Inflammatory macrophage treated with lipopolysaccharide for 1 hour (primary cell): ENCODE measurements around the gene KIFBP.
A peak's percentile ranks its signal among the peaks of the same experiment; 100 is the strongest.
"Not testable (repeated sequence)": the region's sequence is repeated elsewhere in the genome, so short reads cannot be mapped to it uniquely, and the experiment has no call there.

Experiments
- DNase-seq, 2 donors: peaks; one replicate each; pipeline ENCODE4 v3.0.0-alpha.2; 2020 to 2022

The KIFBP gene

GRCh38 chr10:68988530-68989316, at the start of gene KIFBP:
Gene KIFBP, plus strand, starts transcription at chr10:68988803. Its CDS starts 30 bp downstream, at chr10:68988833.
- DNase-seq: peak; percentile 95 to 96

- no peak for DNase-seq
Observed at GRCh38 chr10:68938884-68939283, 49.7 kb upstream of the KIFBP start.

GRCh38 chr10:68940917-68941316, 47.7 kb upstream of the KIFBP start:
- DNase-seq: not testable (repeated sequence)

GRCh38 chr10:68950598-68950997, 38.0 kb upstream of the KIFBP start:
- DNase-seq: no peak

GRCh38 chr10:68954904-68955303, 33.7 kb upstream of the KIFBP start:
- no peak for DNase-seq

- DNase-seq: no peak
Observed at GRCh38 chr10:68955355-68955831, 33.2 kb upstream of the KIFBP start.

GRCh38 chr10:68955832-68956532, 32.6 kb upstream of the KIFBP start, which contains the start of gene DDX21:
Gene DDX21, plus strand, starts transcription at chr10:68956170. Its CDS starts 56 bp downstream, at chr10:68956226.
- peak; percentile 89 to 93 for DNase-seq

GRCh38 chr10:68957284-68957615, 31.4 kb upstream of the KIFBP start:
- DNase-seq: no peak

- no peak for DNase-seq
Observed at GRCh38 chr10:68957654-68958053, 30.9 kb upstream of the KIFBP start.

GRCh38 chr10:68959695-68960527, 28.7 kb upstream of the KIFBP start:
- DNase-seq: no peak

- DNase-seq: no peak
Observed at GRCh38 chr10:68963151-68963550, 25.5 kb upstream of the KIFBP start.

- no peak for DNase-seq
Observed at GRCh38 chr10:68973975-68974374, 14.6 kb upstream of the KIFBP start.

- DNase-seq: not testable (repeated sequence)
Observed at GRCh38 chr10:68975936-68976473, 12.6 kb upstream of the KIFBP start.

GRCh38 chr10:68979738-68980137, 8.9 kb upstream of the KIFBP start:
- not testable (repeated sequence) for DNase-seq

GRCh38 chr10:68981074-68981473, 7.5 kb upstream of the KIFBP start:
- DNase-seq: no peak

- DNase-seq: no peak
Observed at GRCh38 chr10:68982389-68982788, 6.2 kb upstream of the KIFBP start.

- no peak for DNase-seq
Observed at GRCh38 chr10:68987611-68988010, 992 bp upstream of the KIFBP start.

- DNase-seq: no peak
Observed at GRCh38 chr10:68989317-68989990, 851 bp downstream of the KIFBP start.

- no peak for DNase-seq
Observed at GRCh38 chr10:68992636-68993440, 4.2 kb downstream of the KIFBP start.

GRCh38 chr10:68997211-68997610, 8.6 kb downstream of the KIFBP start:
- DNase-seq: peak; percentile 29 to 53

- peak; percentile 68 to 74 for DNase-seq
Observed at GRCh38 chr10:69004821-69005220, 16.2 kb downstream of the KIFBP start.
